HepG2 (cell line): ENCODE data around the gene STX4. TPM values are rescaled to one million over a fixed set of nuclear protein-coding genes. Genes with fewer than 3 reads are reported as not detected.

Experiments used
- ARID2 ChIP-seq: sonication (generic); formaldehyde crosslinking; IDR thresholded peaks from 2 replicates; pipeline ENCODE4 v1.8.1; 2022; ENCODE audit warnings: mild to moderate bottlenecking, missing genetic modification reagents, borderline replicate concordance
- BRF2 ChIP-seq: sonication (generic); formaldehyde crosslinking; IDR thresholded peaks from 2 replicates; pipeline ENCODE4 v1.8.1; 2022; ENCODE audit warnings: mild to moderate bottlenecking, missing genetic modification reagents
- EEA1 ChIP-seq: sonication (generic); formaldehyde crosslinking; IDR thresholded peaks from 2 replicates; pipeline ENCODE4 v1.5.1; 2020; ENCODE audit warnings: mild to moderate bottlenecking, missing genetic modification reagents, borderline replicate concordance
- FOXC1 ChIP-seq: sonication (generic); formaldehyde crosslinking; IDR thresholded peaks from 2 replicates; pipeline ENCODE4 v1.8.0; 2022; ENCODE audit warnings: mild to moderate bottlenecking, missing genetic modification reagents, borderline replicate concordance
- LRRFIP1 ChIP-seq: sonication (generic); formaldehyde crosslinking; conservative IDR thresholded peaks from 2 replicates; pipeline ENCODE4 v1.4.0; 2020; ENCODE audit warnings: missing genetic modification reagents
- MYPOP ChIP-seq: sonication (generic); formaldehyde crosslinking; IDR thresholded peaks from 2 replicates; pipeline ENCODE4 v1.8.1; 2023; ENCODE audit warnings: mild to moderate bottlenecking, moderate library complexity, missing genetic modification reagents
- TBX2 ChIP-seq: sonication (generic); formaldehyde crosslinking; IDR thresholded peaks from 2 replicates; pipeline ENCODE4 v1.5.0; 2020; ENCODE audit warnings: missing genetic modification reagents, mild to moderate bottlenecking, borderline replicate concordance
- TEAD2 ChIP-seq: sonication (generic); formaldehyde crosslinking; IDR thresholded peaks from 2 replicates; pipeline ENCODE4 v1.9.0; 2021; ENCODE audit warnings: missing genetic modification reagents
- ZNF264 ChIP-seq: sonication (generic); formaldehyde crosslinking; IDR thresholded peaks from 2 replicates; pipeline ENCODE4 v1.4.0; 2020; ENCODE audit warnings: missing genetic modification reagents
- ZNF382 ChIP-seq: sonication (generic); formaldehyde crosslinking; IDR thresholded peaks from 2 replicates; pipeline ENCODE4 v1.5.0; 2020; ENCODE audit warnings: missing genetic modification reagents, mild to moderate bottlenecking, borderline replicate concordance
- ZNF557 ChIP-seq: sonication (generic); formaldehyde crosslinking; IDR thresholded peaks from 2 replicates; pipeline ENCODE4 v1.4.0; 2020; ENCODE audit warnings: missing genetic modification reagents
- polyA plus RNA-seq, 8 experiments: library from polyadenylated mRNA; depleted of rRNA in 3 of 8; stranded (reverse) in 7 of 8; unstranded in 1 of 8; fragments of >200 nt; fragmentation: Illumina TruSeq in 4 of 8; extraction: Trizol in 4 of 8; gene quantifications; 2 replicates each; pipeline versions ENCODE4 v1.2.1 to v1.2.3, GENCODE V29; 2011 to 2016; ENCODE audit warnings: low read depth in 4 of 8, missing spikeins in 1 of 8, mixed read lengths in 1 of 8; ENCODE audit not compliant: insufficient read depth in 1 of 8
- total RNA-seq, 5 experiments: library from RNA; depleted of rRNA; stranded (reverse); fragments of >200 nt; fragmentation: Illumina TruSeq; extraction: Trizol; gene quantifications; 2 replicates each; pipeline ENCODE4 v1.2.3, GENCODE V29; 2016; ENCODE audit warnings: low read depth in 1 of 5
- TF ChIP-seq, protein P1 (sequence below): sonication (generic); formaldehyde crosslinking; IDR thresholded peaks from 2 replicates; pipeline ENCODE4 v1.8.0; 2023; ENCODE audit warnings: mild to moderate bottlenecking, missing genetic modification reagents
- TF ChIP-seq, protein P2 (sequence below): sonication (generic); formaldehyde crosslinking; IDR thresholded peaks from 2 replicates; pipeline ENCODE4 v1.4.0; 2020; ENCODE audit warnings: mild to moderate bottlenecking, missing genetic modification reagents
- TF ChIP-seq, protein P3 (sequence below): sonication (generic); formaldehyde crosslinking; IDR thresholded peaks from 2 replicates; pipeline ENCODE4 v1.5.1; 2020; ENCODE audit warnings: missing genetic modification reagents, mild to moderate bottlenecking, borderline replicate concordance
- TF ChIP-seq, protein P4 (sequence below): sonication (generic); formaldehyde crosslinking; conservative IDR thresholded peaks from 2 replicates; pipeline ENCODE4 v1.4.0; 2020; ENCODE audit warnings: missing genetic modification reagents

Gene STX4
- total and polyA plus RNA-seq, 2 of the 13 experiments (the other 11 are each of a cell fraction or from before 2014, with no cell fraction given) = 29.2 to 34.6 TPM

- TF ChIP-seq FOXC1 = no peak
- TF ChIP-seq TEAD2 (CRISPR knock-in tag) = no peak
- TF ChIP-seq ZNF264 = peak; percentile 51; the same call in 1 of the 2 replicates
- TF ChIP-seq ARID2 (CRISPR knock-in tag) = no peak
- TF ChIP-seq TBX2 (CRISPR knock-in tag) = peak; percentile 66
- no peak; the same call in 1 of the 2 replicates for TF ChIP-seq BRF2 (CRISPR knock-in tag)
- TF ChIP-seq, protein P1, sequence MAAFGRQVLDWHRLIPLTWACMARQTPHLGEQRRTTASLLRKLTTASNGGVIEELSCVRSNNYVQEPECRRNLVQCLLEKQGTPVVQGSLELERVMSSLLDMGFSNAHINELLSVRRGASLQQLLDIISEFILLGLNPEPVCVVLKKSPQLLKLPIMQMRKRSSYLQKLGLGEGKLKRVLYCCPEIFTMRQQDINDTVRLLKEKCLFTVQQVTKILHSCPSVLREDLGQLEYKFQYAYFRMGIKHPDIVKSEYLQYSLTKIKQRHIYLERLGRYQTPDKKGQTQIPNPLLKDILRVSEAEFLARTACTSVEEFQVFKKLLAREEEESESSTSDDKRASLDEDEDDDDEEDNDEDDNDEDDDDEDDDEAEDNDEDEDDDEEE (CRISPR knock-in tag) = peak; percentile 46; the same call in 1 of the 2 replicates
- TF ChIP-seq MYPOP = peak; percentile 45; the same call in 1 of the 2 replicates
- no peak for TF ChIP-seq ZNF557 (CRISPR knock-in tag)
- TF ChIP-seq, protein P2, sequence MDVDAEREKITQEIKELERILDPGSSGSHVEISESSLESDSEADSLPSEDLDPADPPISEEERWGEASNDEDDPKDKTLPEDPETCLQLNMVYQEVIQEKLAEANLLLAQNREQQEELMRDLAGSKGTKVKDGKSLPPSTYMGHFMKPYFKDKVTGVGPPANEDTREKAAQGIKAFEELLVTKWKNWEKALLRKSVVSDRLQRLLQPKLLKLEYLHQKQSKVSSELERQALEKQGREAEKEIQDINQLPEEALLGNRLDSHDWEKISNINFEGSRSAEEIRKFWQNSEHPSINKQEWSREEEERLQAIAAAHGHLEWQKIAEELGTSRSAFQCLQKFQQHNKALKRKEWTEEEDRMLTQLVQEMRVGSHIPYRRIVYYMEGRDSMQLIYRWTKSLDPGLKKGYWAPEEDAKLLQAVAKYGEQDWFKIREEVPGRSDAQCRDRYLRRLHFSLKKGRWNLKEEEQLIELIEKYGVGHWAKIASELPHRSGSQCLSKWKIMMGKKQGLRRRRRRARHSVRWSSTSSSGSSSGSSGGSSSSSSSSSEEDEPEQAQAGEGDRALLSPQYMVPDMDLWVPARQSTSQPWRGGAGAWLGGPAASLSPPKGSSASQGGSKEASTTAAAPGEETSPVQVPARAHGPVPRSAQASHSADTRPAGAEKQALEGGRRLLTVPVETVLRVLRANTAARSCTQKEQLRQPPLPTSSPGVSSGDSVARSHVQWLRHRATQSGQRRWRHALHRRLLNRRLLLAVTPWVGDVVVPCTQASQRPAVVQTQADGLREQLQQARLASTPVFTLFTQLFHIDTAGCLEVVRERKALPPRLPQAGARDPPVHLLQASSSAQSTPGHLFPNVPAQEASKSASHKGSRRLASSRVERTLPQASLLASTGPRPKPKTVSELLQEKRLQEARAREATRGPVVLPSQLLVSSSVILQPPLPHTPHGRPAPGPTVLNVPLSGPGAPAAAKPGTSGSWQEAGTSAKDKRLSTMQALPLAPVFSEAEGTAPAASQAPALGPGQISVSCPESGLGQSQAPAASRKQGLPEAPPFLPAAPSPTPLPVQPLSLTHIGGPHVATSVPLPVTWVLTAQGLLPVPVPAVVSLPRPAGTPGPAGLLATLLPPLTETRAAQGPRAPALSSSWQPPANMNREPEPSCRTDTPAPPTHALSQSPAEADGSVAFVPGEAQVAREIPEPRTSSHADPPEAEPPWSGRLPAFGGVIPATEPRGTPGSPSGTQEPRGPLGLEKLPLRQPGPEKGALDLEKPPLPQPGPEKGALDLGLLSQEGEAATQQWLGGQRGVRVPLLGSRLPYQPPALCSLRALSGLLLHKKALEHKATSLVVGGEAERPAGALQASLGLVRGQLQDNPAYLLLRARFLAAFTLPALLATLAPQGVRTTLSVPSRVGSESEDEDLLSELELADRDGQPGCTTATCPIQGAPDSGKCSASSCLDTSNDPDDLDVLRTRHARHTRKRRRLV (CRISPR knock-in tag) = no peak
- TF ChIP-seq, protein P3, sequence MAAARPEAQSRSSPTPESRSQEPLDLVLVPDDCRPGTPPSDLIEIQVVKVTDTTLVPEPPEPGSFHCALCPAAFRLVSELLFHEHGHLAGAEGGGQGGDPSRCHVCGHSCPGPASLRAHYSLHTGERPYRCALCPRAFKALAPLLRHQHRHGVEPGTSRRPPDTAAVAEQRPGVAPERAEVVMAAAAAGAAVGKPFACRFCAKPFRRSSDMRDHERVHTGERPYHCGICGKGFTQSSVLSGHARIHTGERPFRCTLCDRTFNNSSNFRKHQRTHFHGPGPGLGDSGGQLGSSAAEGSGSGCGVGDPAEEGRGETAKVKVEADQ = no peak
- no peak for TF ChIP-seq ZNF382 (CRISPR knock-in tag)
- no peak for TF ChIP-seq LRRFIP1 (CRISPR knock-in tag)
- peak; percentile 8; the same call in 1 of the 2 replicates for TF ChIP-seq EEA1 (CRISPR knock-in tag)
- TF ChIP-seq, protein P4, sequence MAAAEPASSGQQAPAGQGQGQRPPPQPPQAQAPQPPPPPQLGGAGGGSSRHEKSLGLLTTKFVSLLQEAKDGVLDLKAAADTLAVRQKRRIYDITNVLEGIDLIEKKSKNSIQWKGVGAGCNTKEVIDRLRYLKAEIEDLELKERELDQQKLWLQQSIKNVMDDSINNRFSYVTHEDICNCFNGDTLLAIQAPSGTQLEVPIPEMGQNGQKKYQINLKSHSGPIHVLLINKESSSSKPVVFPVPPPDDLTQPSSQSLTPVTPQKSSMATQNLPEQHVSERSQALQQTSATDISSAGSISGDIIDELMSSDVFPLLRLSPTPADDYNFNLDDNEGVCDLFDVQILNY (CRISPR knock-in tag) = no peak
These were observed 36.9 kb upstream of the STX4 start (continued) for GRCh38 chr16:30996324-30996984.
